Stimulated activated CD8-positive, alpha-beta memory T cell treated with anti-CD3 and anti-CD28 coated beads, Interleukin-12 subunit alpha, Interleukin-12 subunit beta, amount 100 ng/mL, for 1 hour (primary cell): Measurements from ENCODE around the gene HHAT.

ENCODE experiments used
- DNase-seq: peaks from one replicate; pipeline ENCODE4 v3.0.0-alpha.2; 2020; ENCODE audit warnings: low read depth

HHAT gene

GRCh38 chr1:210328746-210329503 is at the start of gene HHAT:
Gene HHAT (plus strand): TSS chr1:210328902. CDS start chr1:210348976, 20,074 bp downstream.
- peak; percentile 25 for DNase-seq

GRCh38 chr1:210280221-210280620 is 48.5 kb upstream of the HHAT start:
- DNase-seq: no peak

GRCh38 chr1:210288116-210288515 is 40.6 kb upstream of the HHAT start:
- no peak for DNase-seq

GRCh38 chr1:210289248-210289647 is 39.5 kb upstream of the HHAT start:
- no peak for DNase-seq

- DNase-seq: no peak
Measured at GRCh38 chr1:210291081-210291764, 37.5 kb upstream of the HHAT start.

- no peak for DNase-seq
Measured at GRCh38 chr1:210291786-210292230, 36.9 kb upstream of the HHAT start.

GRCh38 chr1:210292231-210292871 is 36.4 kb upstream of the HHAT start:
- no peak for DNase-seq

- no peak for DNase-seq
Measured at GRCh38 chr1:210293171-210293607, 35.5 kb upstream of the HHAT start.

- DNase-seq: no peak
Measured at GRCh38 chr1:210294999-210295745, 33.5 kb upstream of the HHAT start.

- DNase-seq: no peak
Measured at GRCh38 chr1:210296682-210297081, 32.0 kb upstream of the HHAT start.

- DNase-seq: no peak
Measured at GRCh38 chr1:210298296-210298695, 30.4 kb upstream of the HHAT start.

- DNase-seq: no peak
Measured at GRCh38 chr1:210298936-210299335, 29.8 kb upstream of the HHAT start.

GRCh38 chr1:210299501-210299900 is 29.2 kb upstream of the HHAT start:
- no peak for DNase-seq

GRCh38 chr1:210300923-210301614 is 27.6 kb upstream of the HHAT start:
- no peak for DNase-seq

- DNase-seq: no peak
Measured at GRCh38 chr1:210301615-210302000, 27.1 kb upstream of the HHAT start.

GRCh38 chr1:210302501-210302900 is 26.2 kb upstream of the HHAT start:
- no peak for DNase-seq

GRCh38 chr1:210303391-210303790 is 25.3 kb upstream of the HHAT start:
- no peak for DNase-seq

- DNase-seq: no peak
Measured at GRCh38 chr1:210310562-210311153, 18.0 kb upstream of the HHAT start.

GRCh38 chr1:210311726-210312493 is 16.8 kb upstream of the HHAT start:
- no peak for DNase-seq

GRCh38 chr1:210313046-210313595 is 15.6 kb upstream of the HHAT start:
- no peak for DNase-seq
